Activated B cell treated with CpG ODN at 0.5 μM for 24 hours (primary cell): ENCODE data around the gene MIS18A. TPM values are rescaled to one million over a fixed set of nuclear protein-coding genes. Genes with fewer than 3 reads are reported as not detected.
"Not testable (repeated sequence)": the region's sequence is repeated elsewhere in the genome, so short reads cannot be mapped to it uniquely, and the experiment has no call there.

Experiments
- ATAC-seq: fragments of 200-7000 bp; cut with Tn5 transposase; one replicate; pipeline ENCODE4 v1.10.0; 2021; ENCODE audit warnings: low read depth, mild to moderate bottlenecking, moderate library complexity
- CTCF ChIA-PET: fragments of 350-600 bp; sonication (Branson Sonifier 250); formaldehyde crosslinking; loops from one replicate; lab custom pipeline; 2021; ENCODE audit warnings: antibody characterized with exemption; lab: Charles Lee
- POLR2A ChIA-PET: fragments of 350-600 bp; sonication (Branson Sonifier 250); formaldehyde crosslinking; loops from one replicate; lab custom pipeline; 2021; ENCODE audit warnings: antibody characterized with exemption; lab: Charles Lee
- DNase-seq: peaks from one replicate; pipeline ENCODE4 v3.0.0; 2022
- H3K27ac Mint-ChIP-seq: one replicate; pipeline ENCODE4 v1.8.0; 2020; ENCODE audit warnings: mixed read lengths
- H3K27me3 Mint-ChIP-seq: one replicate; pipeline ENCODE4 v1.8.0; 2021; ENCODE audit warnings: mixed read lengths
- H3K36me3 Mint-ChIP-seq: one replicate; pipeline ENCODE4 v1.8.0; 2021; ENCODE audit warnings: low read depth, mixed read lengths
- H3K4me1 Mint-ChIP-seq: one replicate; pipeline ENCODE4 v1.8.0; 2021; ENCODE audit warnings: mixed read lengths
- H3K4me3 Mint-ChIP-seq: one replicate; pipeline ENCODE4 v1.8.0; 2020; ENCODE audit warnings: mild to moderate bottlenecking, mixed read lengths
- H3K9me3 Mint-ChIP-seq: one replicate; pipeline ENCODE4 v1.8.0; 2020; ENCODE audit warnings: mixed read lengths
- CTCF ChIP-seq: fragments of 200-600 bp; IDR thresholded peaks from one replicate; pipeline ENCODE4 v1.8.0; 2022; ENCODE audit warnings: antibody characterized with exemption, mild to moderate bottlenecking
- intact Hi-C: fragments of 100-400 bp; cut with micrococcal nuclease; formaldehyde crosslinking; loops from one replicate; pipeline ENCODE4 v1.15.1; 2024
- total RNA-seq: library from RNA; stranded (reverse); gene quantifications from 2 replicates; pipeline ENCODE4 v1.2.3, GENCODE V29; 2022

MIS18A gene
- total RNA-seq, 1 donor from 2014 or later: 7.7 TPM

- no peak for TF ChIP-seq CTCF
- ATAC-seq (no peak), DNase-seq (no peak)
- CTCF ChIA-PET: no interaction called here
- Mint-ChIP-seq H3K27ac (no peak overlapping the region), H3K36me3 (peaks cover 69% of the 10 kb centered on the region), H3K9me3 (no peaks in the 10 kb centered on the region), H3K4me1 (peaks cover 3% of the 10 kb centered on the region), H3K27me3 (no peaks in the 10 kb centered on the region), H3K4me3 (no peak overlapping the region)
- POLR2A ChIA-PET: no interaction called here
- intact Hi-C loops: no loop called here
Measured at GRCh38 chr21:32312326-32312725, 33.5 kb upstream of the MIS18A start.

- H3K9me3 Mint-ChIP-seq: no peaks in the 10 kb centered on the region
- ChIA-PET POLR2A (no interaction called here), CTCF (no interaction called here)
- peaks cover 3% of the 10 kb centered on the region for H3K4me1 Mint-ChIP-seq
- TF ChIP-seq CTCF: no peak
- no peak for ATAC-seq
- intact Hi-C loops: no loop called here
- no peak overlapping the region for H3K27ac Mint-ChIP-seq
- H3K27me3 Mint-ChIP-seq: no peaks in the 10 kb centered on the region
- peaks cover 69% of the 10 kb centered on the region for H3K36me3 Mint-ChIP-seq
- no peak for DNase-seq
- no peak overlapping the region for H3K4me3 Mint-ChIP-seq
Measured at GRCh38 chr21:32311621-32312020, 32.8 kb upstream of the MIS18A start.

GRCh38 chr21:32310976-32311375, 32.1 kb upstream of the MIS18A start:
- H3K9me3 Mint-ChIP-seq, POLR2A ChIA-PET: not testable (repeated sequence)
- H3K36me3 Mint-ChIP-seq: peaks cover 65% of the 10 kb centered on the region

GRCh38 chr21:32309906-32310460, 31.1 kb upstream of the MIS18A start:
- intact Hi-C loops: no loop called here
- peaks cover 58% of the 10 kb centered on the region for H3K36me3 Mint-ChIP-seq
- ATAC-seq: no peak

More at GRCh38 chr21:32310976-32311375, 32.1 kb upstream of the MIS18A start:
- H3K27me3 Mint-ChIP-seq, DNase-seq, ATAC-seq, H3K4me3 Mint-ChIP-seq, H3K4me1 Mint-ChIP-seq, CTCF ChIA-PET, H3K27ac Mint-ChIP-seq, intact Hi-C loops: not testable (repeated sequence)

GRCh38 chr21:32308696-32309095, 29.8 kb upstream of the MIS18A start:
- H3K9me3 Mint-ChIP-seq: no peaks in the 10 kb centered on the region
- H3K4me3 Mint-ChIP-seq: no peak overlapping the region
- peaks cover 3% of the 10 kb centered on the region for H3K4me1 Mint-ChIP-seq
- DNase-seq (no peak), ATAC-seq (no peak)
- no peaks in the 10 kb centered on the region for H3K27me3 Mint-ChIP-seq
- CTCF ChIA-PET: no interaction called here
- no peak overlapping the region for H3K27ac Mint-ChIP-seq
- peaks cover 51% of the 10 kb centered on the region for H3K36me3 Mint-ChIP-seq
- POLR2A ChIA-PET: no interaction called here
- TF ChIP-seq CTCF: no peak
- intact Hi-C loops: no loop called here

More at GRCh38 chr21:32309906-32310460, 31.1 kb upstream of the MIS18A start:
- H3K27me3 Mint-ChIP-seq: no peaks in the 10 kb centered on the region
- TF ChIP-seq CTCF: no peak
- H3K27ac Mint-ChIP-seq: no peak overlapping the region
- CTCF ChIA-PET: no interaction called here
- H3K4me1 Mint-ChIP-seq: peaks cover 3% of the 10 kb centered on the region
- DNase-seq: no peak
- POLR2A ChIA-PET: no interaction called here
- H3K9me3 Mint-ChIP-seq: no peaks in the 10 kb centered on the region
- H3K4me3 Mint-ChIP-seq: no peak overlapping the region

- Mint-ChIP-seq H3K4me3 (no peak overlapping the region), H3K4me1 (peaks cover 3% of the 10 kb centered on the region), H3K36me3 (peaks cover 41% of the 10 kb centered on the region), H3K27ac (no peak overlapping the region), H3K9me3 (no peaks in the 10 kb centered on the region), H3K27me3 (no peaks in the 10 kb centered on the region)
- POLR2A ChIA-PET: no interaction called here
- no peak for ATAC-seq
- no peak for TF ChIP-seq CTCF
- CTCF ChIA-PET: no interaction called here
- no peak for DNase-seq
- intact Hi-C loops: no loop called here
Measured at GRCh38 chr21:32307706-32308105, 28.9 kb upstream of the MIS18A start.
